ENCODE measurements around the gene BANF2. TPM values are rescaled to one million over a fixed set of nuclear protein-coding genes. Genes with fewer than 3 reads are reported as not detected.
"Not testable (repeated sequence)": the region's sequence is repeated elsewhere in the genome, so short reads cannot be mapped to it uniquely, and the experiment has no call there.

BANF2 gene
- total RNA-seq, 6 experiments from 2014 or later, result not detected

GRCh38 chr20:17765584-17765983, 65.8 kb downstream of the BANF2 start:
- no peak overlapping the region for H3K4me3 Mint-ChIP-seq
- TF ChIP-seq CTCF (IDR thresholded peaks at IDR 0.05), result no peak

DNA sequence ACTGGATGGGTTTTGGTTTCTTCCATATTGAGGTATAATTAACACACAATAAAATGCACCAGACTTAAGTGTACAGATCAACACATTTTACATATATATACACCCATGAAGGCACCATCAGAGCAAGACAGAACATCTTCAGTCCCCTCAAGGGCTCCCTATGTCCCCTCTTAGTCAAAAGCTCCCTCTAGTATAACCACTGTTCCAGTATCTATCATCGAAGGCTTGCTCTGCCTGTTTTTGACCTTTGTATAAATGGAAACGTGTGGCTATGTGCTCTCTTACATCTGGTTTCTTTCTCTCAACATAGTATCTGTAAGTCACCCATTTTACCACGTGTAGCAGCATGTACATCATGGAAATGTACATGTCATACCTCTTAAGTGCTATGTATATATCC, 66.5 kb downstream of the BANF2 start:
- Mint-ChIP-seq H3K9me3 (no peaks in the 10 kb centered on the region), H3K4me1 (ENCODE audit: low read depth) (peaks cover 3% of the 10 kb centered on the region), H3K27me3 (ENCODE audit: insufficient read depth) (peaks cover 11% of the 10 kb centered on the region), H3K27ac (no peak overlapping the region), H3K36me3 (ENCODE audit: low read depth) (no peaks in the 10 kb centered on the region), H3K4me3 (no peak overlapping the region)
- no peak for TF ChIP-seq CTCF (IDR thresholded peaks at IDR 0.05)
- no peak for DNase-seq

More at GRCh38 chr20:17765584-17765983, 65.8 kb downstream of the BANF2 start:
- H3K27me3 Mint-ChIP-seq (ENCODE audit: insufficient read depth), result peaks cover 9% of the 10 kb centered on the region
- H3K36me3 Mint-ChIP-seq (ENCODE audit: low read depth), result no peaks in the 10 kb centered on the region
- no peaks in the 10 kb centered on the region; the same call in 1 of the 2 replicates for H3K4me1 Mint-ChIP-seq (ENCODE audit: low read depth)
- no peaks in the 10 kb centered on the region for H3K9me3 Mint-ChIP-seq
- no peak for DNase-seq
- no peak overlapping the region for H3K27ac Mint-ChIP-seq

DNA sequence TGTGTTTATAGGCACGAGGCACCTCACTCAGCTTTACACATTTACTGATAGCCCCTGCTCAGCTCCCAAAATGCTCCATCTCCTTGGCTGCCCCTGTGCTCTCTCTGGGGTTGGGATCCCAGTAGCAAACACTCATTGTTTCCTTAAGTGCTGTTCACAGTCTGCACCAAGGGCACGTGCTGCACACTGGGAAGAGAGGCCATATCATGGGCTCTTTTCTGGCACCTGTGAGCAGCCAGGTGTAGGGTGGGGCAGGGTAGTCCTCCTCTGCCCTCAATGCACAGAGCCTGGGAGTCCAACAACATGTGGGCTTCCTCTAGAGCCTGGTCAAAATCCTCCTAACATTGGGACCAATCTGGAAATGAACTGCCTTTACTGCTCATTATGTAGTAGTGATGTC, 67.9 kb downstream of the BANF2 start:
- no peaks in the 10 kb centered on the region for H3K36me3 Mint-ChIP-seq (ENCODE audit: low read depth)
- no peak for DNase-seq
- H3K27ac Mint-ChIP-seq, result no peak overlapping the region
- H3K27me3 Mint-ChIP-seq (ENCODE audit: insufficient read depth), result peaks cover 12% of the 10 kb centered on the region
- H3K4me3 Mint-ChIP-seq, result no peak overlapping the region
- no peaks in the 10 kb centered on the region for H3K9me3 Mint-ChIP-seq
- peaks cover 13% of the 10 kb centered on the region for H3K4me1 Mint-ChIP-seq (ENCODE audit: low read depth)
- no peak for TF ChIP-seq CTCF (IDR thresholded peaks at IDR 0.05)

DNA sequence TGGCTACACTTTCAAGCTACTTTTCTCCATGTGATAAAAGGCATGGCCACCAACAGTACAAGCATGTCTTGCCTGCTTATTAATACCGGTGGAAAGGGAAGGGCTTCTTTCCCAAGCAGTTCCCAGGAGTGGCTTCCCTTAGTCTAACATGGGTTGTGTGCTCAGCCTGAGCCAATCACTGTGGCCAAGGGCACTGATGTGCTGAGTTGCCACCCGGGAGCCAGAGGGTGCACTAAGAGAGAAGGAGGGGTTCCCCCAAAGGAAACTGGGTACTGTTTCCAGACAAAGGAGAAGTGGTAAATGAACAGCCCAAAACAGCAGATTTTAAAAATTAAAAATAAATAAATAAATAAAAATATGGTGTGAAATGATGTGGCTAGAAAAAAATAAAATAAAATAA, 68.5 kb downstream of the BANF2 start:
- Mint-ChIP-seq H3K36me3 (ENCODE audit: low read depth) (no peaks in the 10 kb centered on the region), H3K27me3 (ENCODE audit: insufficient read depth) (peaks cover 12% of the 10 kb centered on the region), H3K4me1 (ENCODE audit: low read depth) (peaks cover 13% of the 10 kb centered on the region), H3K27ac (no peak overlapping the region), H3K4me3 (no peak overlapping the region), H3K9me3 (no peaks in the 10 kb centered on the region)
- no peak for TF ChIP-seq CTCF (IDR thresholded peaks at IDR 0.05)
- DNase-seq, result no peak

GRCh38 chr20:17769716-17770115, 70.0 kb downstream of the BANF2 start:
- not testable (repeated sequence) for H3K9me3 Mint-ChIP-seq; H3K27ac Mint-ChIP-seq; H3K4me3 Mint-ChIP-seq; DNase-seq; H3K36me3 Mint-ChIP-seq (ENCODE audit: low read depth)
- Mint-ChIP-seq H3K4me1 (ENCODE audit: low read depth) (peaks cover 13% of the 10 kb centered on the region), H3K27me3 (ENCODE audit: insufficient read depth) (peaks cover 12% of the 10 kb centered on the region)

- H3K9me3 Mint-ChIP-seq, result no peaks in the 10 kb centered on the region
- no peak overlapping the region for H3K4me3 Mint-ChIP-seq
- DNase-seq, result peak; percentile 6
- no peak for TF ChIP-seq CTCF (IDR thresholded peaks at IDR 0.05)
- H3K27ac Mint-ChIP-seq, result no peak overlapping the region; the same call in 1 of the 2 replicates
- H3K4me1 Mint-ChIP-seq (ENCODE audit: low read depth), result peaks cover 13% of the 10 kb centered on the region
- H3K36me3 Mint-ChIP-seq (ENCODE audit: low read depth), result no peaks in the 10 kb centered on the region
- peaks cover 18% of the 10 kb centered on the region for H3K27me3 Mint-ChIP-seq (ENCODE audit: insufficient read depth)
Measured at GRCh38 chr20:17771206-17772004, 71.6 kb downstream of the BANF2 start.
